K562 (cell line): ENCODE measurements around the gene CATSPER3. TPM values are rescaled to one million over a fixed set of nuclear protein-coding genes. Genes with fewer than 3 reads are reported as not detected.

Experiments
- ATAC-seq: fragments of 200-7000 bp; cut with Tn5 transposase; 3 replicates; pipeline ENCODE4 v1.9.1; 2020; ENCODE audit warnings: moderate library complexity
- BruUV-seq: library from RNA; stranded (reverse); fragments of 400-500 nt; replicated peaks from 2 replicates; lab custom pipeline; 2021; lab: Mats Ljungman, UMichigan
- CTCF ChIA-PET: fragments of 300-600 bp; formaldehyde crosslinking; extraction: SDS; loops from one replicate; lab custom pipeline; 2021; ENCODE audit warnings: low intra/inter-chr PET ratio; lab: Yijun Ruan, JAX
- POLR2A ChIA-PET: fragments of 300-600, 350-650 bp; sonication (Branson Sonifier 250); formaldehyde crosslinking; extraction: SDS; loops from one replicate; lab custom pipeline; 2021; ENCODE audit warnings: antibody characterized with exemption, inconsistent platforms; lab: Yijun Ruan, JAX
- DNase-seq, 4 experiments: peaks; one replicate each; pipeline versions ENCODE4 v3.0.0 to v3.0.0-alpha.2; 2011 to 2018; ENCODE audit warnings: low spot score in 3 of 4, mixed read lengths in 3 of 4; ENCODE audit errors: extremely low read depth in 1 of 4
- FAIRE-seq: peaks from 2 replicates; lab custom pipeline; 2011; peaks lifted over from hg19 to GRCh38; lab: Jason Lieb, UNC
- H2AFZ ChIP-seq: 2 replicates; pipeline ENCODE4 v1.6.0; 2011; ENCODE audit warnings: low read depth, low read length, control low read depth, inconsistent platforms
- H3K27ac ChIP-seq: fragments of 200-600 bp; 3 replicates; pipeline ENCODE4 v1.8.0; 2011; ENCODE audit warnings: low read depth, mild to moderate bottlenecking, control low read depth, inconsistent platforms, low read length, moderate library complexity, mixed read lengths; ENCODE audit errors: extremely low read depth
- H3K27me3 ChIP-seq, 2 experiments: fragments of 300-600 bp in 1 of 2; 2 replicates in 1 of 2; 3 replicates in 1 of 2; pipeline versions ENCODE4 v1.6.0 to v1.8.0; 2011; ENCODE audit warnings: inconsistent platforms in 2 of 2, low read length in 2 of 2, mild to moderate bottlenecking in 1 of 2, mixed read lengths in 1 of 2, moderate library complexity in 1 of 2; ENCODE audit not compliant: control insufficient read depth in 2 of 2, insufficient read depth in 2 of 2
- H3K36me3 ChIP-seq: fragments of 300-600 bp; 3 replicates; pipeline ENCODE4 v1.8.0; 2011; ENCODE audit warnings: mild to moderate bottlenecking, low read length, inconsistent platforms; ENCODE audit not compliant: control insufficient read depth, insufficient read depth
- H3K4me1 ChIP-seq, 2 experiments: fragments of 200-600 bp in 1 of 2; replicated peaks in 1 of 2; 2 replicates in 1 of 2; 3 replicates in 1 of 2; pipeline versions ENCODE4 v1.5.1 to v1.8.0; 2011; ENCODE audit warnings: inconsistent platforms in 2 of 2, low read length in 2 of 2, mild to moderate bottlenecking in 1 of 2, mixed read lengths in 1 of 2, moderate library complexity in 1 of 2; ENCODE audit not compliant: control insufficient read depth in 2 of 2, insufficient read depth in 2 of 2
- H3K4me2 ChIP-seq: 2 replicates; pipeline ENCODE4 v1.6.1; 2011; ENCODE audit warnings: low read length, control low read depth, inconsistent platforms, mixed read lengths; ENCODE audit not compliant: insufficient read depth
- H3K4me3 ChIP-seq: fragments of 200-600 bp; sonication (generic), shearing (Covaris generic); 2 replicates; pipeline ENCODE4 v1.5.1; 2016; ENCODE audit warnings: control low read depth, inconsistent platforms
- H3K79me2 ChIP-seq: fragments of 200-600 bp; 3 replicates; pipeline ENCODE4 v1.8.0; 2011; ENCODE audit warnings: low read length, inconsistent platforms; ENCODE audit not compliant: control insufficient read depth, insufficient read depth
- H3K9ac ChIP-seq, 2 experiments: 2 replicates each; pipeline versions ENCODE4 v1.6.0 to v1.6.1; 2011; ENCODE audit warnings: low read depth in 2 of 2, low read length in 2 of 2, control low read depth in 1 of 2, inconsistent platforms in 1 of 2, mild to moderate bottlenecking in 1 of 2, mixed read lengths in 1 of 2; ENCODE audit not compliant: insufficient read depth in 1 of 2
- H3K9me1 ChIP-seq: one replicate; pipeline ENCODE4 v1.6.0; 2011; ENCODE audit warnings: inconsistent platforms, mild to moderate bottlenecking, low read length, moderate library complexity; ENCODE audit not compliant: control insufficient read depth, insufficient read depth
- H3K9me3 ChIP-seq: replicated peaks from 2 replicates; pipeline ENCODE4 v1.5.1; 2011; ENCODE audit warnings: low read depth, low read length, inconsistent platforms; ENCODE audit not compliant: control insufficient read depth, insufficient read depth
- H4K20me1 ChIP-seq: replicated peaks from 2 replicates; pipeline ENCODE4 v1.6.1; 2011; ENCODE audit warnings: low read length, inconsistent platforms, mixed read lengths; ENCODE audit not compliant: control insufficient read depth, insufficient read depth
- DDX20 ChIP-seq: fragments of 450-650 bp; IDR thresholded peaks from 2 replicates; pipeline ENCODE4 v1.6.1; 2016; ENCODE audit warnings: missing genetic modification characterization, low read depth, mild to moderate bottlenecking, missing compliant biosample characterization, moderate library complexity
- FOSL1 ChIP-seq: fragments of 200-800 bp; sonication (Bioruptor generic); conservative IDR thresholded peaks from 2 replicates; pipeline ENCODE4 v1.6.1; 2016; ENCODE audit warnings: missing genetic modification characterization, missing compliant biosample characterization
- GTF2A2 ChIP-seq: IDR thresholded peaks from 2 replicates; pipeline ENCODE4 v1.6.1; 2016; ENCODE audit warnings: mild to moderate bottlenecking, missing genetic modification characterization, missing compliant biosample characterization
- HES1 ChIP-seq: fragments of 450-650 bp; IDR thresholded peaks from 2 replicates; pipeline ENCODE4 v1.6.1; 2016; ENCODE audit warnings: low read depth, mild to moderate bottlenecking, moderate library complexity
- MEIS2 ChIP-seq: fragments of 450-650 bp; IDR thresholded peaks from 2 replicates; pipeline ENCODE4 v1.6.1; 2014; ENCODE audit warnings: mild to moderate bottlenecking; ENCODE audit not compliant: partially characterized antibody
- SMARCA5 ChIP-seq: fragments of 450-650 bp; IDR thresholded peaks from 2 replicates; pipeline ENCODE4 v1.6.1; 2016
- ZKSCAN3 ChIP-seq: fragments of 250-450 bp; sonication (Bioruptor Pico); IDR thresholded peaks from 2 replicates; pipeline ENCODE4 v1.4.0; 2020
- WGBS: fragments of 100-300 bp; shearing (Covaris generic); methylation state at CpG from one replicate; pipeline ENCODE4 v1.1.6; 2016; ENCODE audit warnings: low coverage, mixed read lengths; ENCODE audit not compliant: insufficient coverage; ENCODE audit errors: missing lambda C conversion rate; 5-methylcytosine and 5-hydroxymethylcytosine counted together
- in situ Hi-C: fragments of 300-500 bp; cut with MboI; formaldehyde crosslinking; loops from 4 replicates; pipeline ENCODE4 v1.15.0; 2018; ENCODE audit warnings: inconsistent platforms, mixed read lengths
- intact Hi-C: fragments of 100-400 bp; cut with micrococcal nuclease; formaldehyde crosslinking; loops from 2 replicates; pipeline ENCODE4 v1.14.2; 2022
- polyA plus RNA-seq, 8 experiments: library from polyadenylated mRNA; depleted of rRNA in 4 of 8; stranded (reverse) in 5 of 8; unstranded in 3 of 8; fragments of >200 nt; fragmentation: Nextera tagmentation in 2 of 8; fragmentation: Illumina TruSeq in 1 of 8; extraction: Ambion mirVana in 2 of 8; extraction: Trizol in 1 of 8; gene quantifications; 2 replicates each; pipeline versions ENCODE4 v1.2.1 to v1.2.3, GENCODE V29; 2011 to 2014; ENCODE audit warnings: inconsistent platforms in 1 of 8, missing spikeins in 1 of 8
- total RNA-seq, 7 experiments: library from RNA; depleted of rRNA in 6 of 7; stranded (reverse); fragments of >200 nt in 6 of 7; fragmentation: Illumina TruSeq in 2 of 7; extraction: Trizol in 2 of 7; gene quantifications; 2 replicates each; pipeline versions ENCODE4 v1.2.1 to v1.2.3, GENCODE V29; 2011 to 2021; ENCODE audit warnings: low replicate concordance in 1 of 7
- TF ChIP-seq, protein P1 (sequence below), 2 experiments: IDR thresholded peaks in 1 of 2; conservative IDR thresholded peaks in 1 of 2; 2 replicates each; pipeline ENCODE4 v1.6.1; 2016; ENCODE audit warnings: low read depth in 2 of 2, mild to moderate bottlenecking in 1 of 2, missing compliant biosample characterization in 1 of 2, missing genetic modification characterization in 1 of 2, moderate library complexity in 1 of 2

Gene CATSPER3
- total and polyA plus RNA-seq, 9 of the 15 experiments (the other 6 are each of a cell fraction or from before 2014, with no cell fraction given), result 0.14 to 1.5 (median 0.49) TPM

GRCh38 chr5:134944630-134945029 lies 23.1 kb upstream of the CATSPER3 start:
- TF ChIP-seq SMARCA5, result no peak
- TF ChIP-seq DDX20, result no peak
- TF ChIP-seq ZKSCAN3, result no peak
- TF ChIP-seq FOSL1 (tag), result no peak
- TF ChIP-seq GTF2A2, result no peak
- TF ChIP-seq MEIS2, result peak; percentile 25
- TF ChIP-seq, protein P1, sequence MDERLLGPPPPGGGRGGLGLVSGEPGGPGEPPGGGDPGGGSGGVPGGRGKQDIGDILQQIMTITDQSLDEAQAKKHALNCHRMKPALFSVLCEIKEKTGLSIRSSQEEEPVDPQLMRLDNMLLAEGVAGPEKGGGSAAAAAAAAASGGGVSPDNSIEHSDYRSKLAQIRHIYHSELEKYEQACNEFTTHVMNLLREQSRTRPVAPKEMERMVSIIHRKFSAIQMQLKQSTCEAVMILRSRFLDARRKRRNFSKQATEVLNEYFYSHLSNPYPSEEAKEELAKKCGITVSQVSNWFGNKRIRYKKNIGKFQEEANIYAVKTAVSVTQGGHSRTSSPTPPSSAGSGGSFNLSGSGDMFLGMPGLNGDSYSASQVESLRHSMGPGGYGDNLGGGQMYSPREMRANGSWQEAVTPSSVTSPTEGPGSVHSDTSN (CRISPR knock-in tag; IDR thresholded peaks at IDR 0.05; ENCODE audit: low read depth), result no peak
- TF ChIP-seq, protein P1 (tag; conservative IDR thresholded peaks at IDR 0.05; ENCODE audit: low read depth), result 0 out of 2 replicates have a peak, but pooled peaks have one; percentile 14
- TF ChIP-seq HES1, result no peak
- TF ChIP-seq, all 486 proteins: peak for 2
- no peak overlapping the region for H3K4me2 ChIP-seq
- H3K27ac ChIP-seq, result no peak overlapping the region
- FAIRE-seq (no peak), ATAC-seq (no peak), DNase-seq (no peak)
- CTCF ChIA-PET, result no interaction called here
- no peaks in the 10 kb centered on the region for H3K27me3 ChIP-seq
- intact Hi-C loops, result no loop called here
- H3K4me3 ChIP-seq, result no peak overlapping the region
- no peaks in the 10 kb centered on the region for H3K9me3 ChIP-seq
- H3K9me1 ChIP-seq, result no peaks in the 10 kb centered on the region
- POLR2A ChIA-PET, result no interaction called here
- H2AFZ ChIP-seq, result no peak overlapping the region
- H4K20me1 ChIP-seq, result no peaks in the 10 kb centered on the region
- no peaks in the 10 kb centered on the region for H3K79me2 ChIP-seq
- H3K9ac ChIP-seq, result no peak overlapping the region
- no peaks in the 10 kb centered on the region for H3K4me1 ChIP-seq
- H3K36me3 ChIP-seq, result no peaks in the 10 kb centered on the region
- in situ Hi-C loops, result no loop called here
- BruUV-seq, result no TSS peak
- 41% methylated on average over 1 of the region's 1 CpG for WGBS
